Right cardiac atrium (tissue), 5 donors: ENCODE data around the gene VWC2L. TPM values are rescaled to one million over a fixed set of nuclear protein-coding genes. Genes with fewer than 3 reads are reported as not detected.

Experiments used
- ATAC-seq, 2 donors: fragments of 200-7000 bp; cut with Tn5 transposase; one replicate each; pipeline versions ENCODE4 v1.8.0 to v1.9.1; 2020; ENCODE audit warnings: moderate library complexity in 2 of 2, mild to moderate bottlenecking in 1 of 2
- DNase-seq, 3 donors: peaks; one replicate each; pipeline ENCODE4 v3.0.0-alpha.2; 2020
- H3K27ac ChIP-seq: one replicate; pipeline ENCODE4 v1.5.1; 2013; ENCODE audit warnings: mild to moderate bottlenecking, low read length, control low read depth, moderate library complexity
- H3K27me3 ChIP-seq: one replicate; pipeline ENCODE4 v1.6.1; 2013; ENCODE audit not compliant: control insufficient read depth, insufficient read depth
- H3K4me1 ChIP-seq: one replicate; pipeline ENCODE4 v1.6.1; 2013; ENCODE audit warnings: low read length; ENCODE audit not compliant: control insufficient read depth, insufficient read depth
- H3K4me3 ChIP-seq: one replicate; pipeline ENCODE4 v1.5.1; 2013; ENCODE audit warnings: low read length, control low read depth
- H3K9me3 ChIP-seq: one replicate; pipeline ENCODE4 v1.6.1; 2013; ENCODE audit warnings: low read length; ENCODE audit not compliant: control insufficient read depth
- WGBS: extraction: QIAGEN DNeasy Blood & Tissue Kit; methylation state at CpG from one replicate; pipeline ENCODE4 v1.1.7; 2013; 5-methylcytosine and 5-hydroxymethylcytosine counted together
- intact Hi-C, 4 donors: fragments of 100-400 bp; cut with DNase I; formaldehyde crosslinking; loops; one replicate each; pipeline versions ENCODE4 v1.11.0 to v1.14.0; 2022 to 2023
- polyA plus RNA-seq: library from polyadenylated mRNA; stranded (reverse); fragments of 200-250 nt; gene quantifications from one replicate; pipeline ENCODE4 v1.2.3, GENCODE V29; 2013
- total RNA-seq, 4 donors: library from RNA; stranded (reverse); fragmentation: NEBNext Ultra II Directional; extraction: Animal tissue kit (Norgen Biotek cat#: 25700); gene quantifications; one replicate each; pipeline ENCODE4 v1.2.1, GENCODE V29; 2021
- donor health status: healthy with polysubstance abuse.
- donor health status: DM: no; HTN: yes; CAD: no.
- donor health status: DM: no; HTN: no; CAD: no.
- donor health status: DM: no; HTN: yes; CAD: no; lungs with severe emphysema.
- donor health status: DM: yes; HTN: yes; CAD: no.

Gene VWC2L
- total and polyA plus RNA-seq, 5 donors = not detected

DNA sequence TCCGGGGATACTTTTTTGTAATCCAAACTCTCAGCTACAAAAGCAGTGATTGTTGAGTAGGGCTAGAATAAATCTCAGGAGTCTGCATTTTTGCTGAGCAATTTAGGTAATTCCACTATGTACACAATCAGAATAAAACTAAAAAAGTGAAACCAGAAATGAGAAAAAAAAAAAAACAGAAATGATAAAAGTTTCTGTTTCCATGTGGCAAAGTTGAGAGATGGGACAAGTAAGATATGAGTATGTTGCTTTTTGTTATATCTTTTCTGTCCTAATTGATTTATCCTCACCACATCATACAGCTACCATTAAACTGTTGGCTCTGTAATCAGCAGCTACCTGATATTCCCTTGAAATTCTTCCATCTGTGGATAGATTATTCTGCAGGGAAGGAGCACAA lies 92.7 kb downstream of the VWC2L start:
- DNase-seq (no peak), ATAC-seq (no peak)
- Histone ChIP-seq H3K4me3 (no peak overlapping the region), H3K4me1 (no peaks in the 10 kb centered on the region), H3K9me3 (no peaks in the 10 kb centered on the region), H3K27me3 (no peaks in the 10 kb centered on the region), H3K27ac (no peak overlapping the region)
- WGBS = 85% methylated on average over 1 of the region's 1 CpG
- intact Hi-C loops = no loop called here

DNA sequence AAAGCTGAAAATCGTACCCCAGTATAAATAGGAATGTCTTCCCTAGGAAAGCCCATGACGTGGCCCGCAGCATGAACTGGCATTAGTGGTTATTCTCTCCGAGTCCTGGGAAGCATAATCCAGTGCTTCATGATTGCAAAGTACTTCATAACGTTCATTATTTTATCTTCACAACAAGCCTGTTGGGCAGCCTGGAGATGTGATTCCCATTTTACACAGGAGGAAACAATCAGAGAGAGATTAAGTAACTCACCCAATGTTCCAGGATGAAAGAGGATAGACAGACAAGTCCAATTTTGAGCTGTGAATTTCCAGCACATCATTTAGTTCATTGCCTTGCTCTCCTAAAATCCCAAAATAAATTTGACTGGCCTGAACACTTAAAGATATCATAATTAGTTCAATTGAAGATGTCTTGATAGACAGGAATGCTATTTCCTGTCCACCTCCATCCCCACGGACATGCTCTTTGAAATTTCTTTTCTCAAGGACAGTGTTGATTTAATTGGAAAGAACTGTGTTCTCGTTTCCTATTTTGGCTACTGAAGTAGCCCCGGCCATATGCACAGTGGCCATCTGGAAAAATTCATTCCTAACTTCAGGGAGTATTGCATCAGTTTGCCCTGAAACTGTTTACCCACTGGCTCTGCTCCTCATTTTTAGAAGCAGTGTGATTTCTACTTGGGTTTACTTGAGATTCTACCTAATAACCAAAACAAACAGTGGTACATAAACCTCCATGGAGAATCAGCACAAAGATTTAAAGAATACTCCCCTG lies 93.9 kb downstream of the VWC2L start:
- ATAC-seq = no peak
- H3K4me1 ChIP-seq = no peaks in the 10 kb centered on the region
- H3K4me3 ChIP-seq = no peak overlapping the region
- WGBS = 51% methylated on average over 8 of the region's 8 CpGs
- H3K9me3 ChIP-seq = no peaks in the 10 kb centered on the region
- DNase-seq = no peak
- H3K27ac ChIP-seq = no peak overlapping the region
- H3K27me3 ChIP-seq = no peaks in the 10 kb centered on the region
- intact Hi-C loops = no loop called here

DNA sequence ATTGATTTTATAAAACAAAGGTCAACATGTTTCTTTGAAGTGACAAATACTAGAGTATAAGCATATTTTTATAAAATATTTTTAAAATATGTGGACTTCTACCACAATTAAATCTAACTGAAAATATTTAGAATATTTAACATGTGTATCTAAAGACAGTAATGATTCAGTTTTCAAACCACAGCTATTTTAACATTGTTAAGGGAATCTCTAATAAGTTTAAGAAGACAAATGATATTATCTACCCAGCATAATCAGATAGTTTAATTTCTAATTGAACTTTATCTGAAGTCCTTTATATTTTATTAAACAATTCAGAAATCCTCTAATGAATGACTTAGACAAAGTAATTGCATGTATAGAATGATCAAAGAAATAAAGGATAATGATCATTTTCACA lies 96.2 kb downstream of the VWC2L start:
- ATAC-seq (no peak), DNase-seq (no peak)
- Histone ChIP-seq H3K27ac (no peak overlapping the region), H3K4me1 (no peaks in the 10 kb centered on the region), H3K4me3 (no peak overlapping the region), H3K27me3 (no peaks in the 10 kb centered on the region), H3K9me3 (no peaks in the 10 kb centered on the region)
- intact Hi-C loops = no loop called here

DNA sequence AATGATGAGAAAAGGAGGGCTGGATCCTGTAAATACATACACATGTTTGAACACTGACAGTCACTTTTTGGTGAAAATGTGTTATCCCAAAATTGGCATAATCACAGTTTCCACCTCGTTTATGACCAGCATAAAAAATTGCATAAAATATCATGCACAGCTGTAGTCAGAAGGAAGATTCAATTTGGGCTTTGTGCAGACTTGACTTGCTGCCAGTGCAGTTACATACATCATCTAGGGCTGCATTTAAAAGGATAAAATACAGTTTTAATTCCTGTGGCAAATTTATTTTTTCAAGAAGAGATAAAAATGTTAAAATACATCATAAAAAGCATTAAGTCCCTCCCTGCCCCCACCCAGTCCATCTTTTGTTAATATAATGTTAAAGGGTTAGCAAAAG lies 103.8 kb downstream of the VWC2L start:
- no peaks in the 10 kb centered on the region for H3K27me3 ChIP-seq
- 23% methylated on average over 1 of the region's 1 CpG for WGBS
- no peak overlapping the region for H3K27ac ChIP-seq
- no peaks in the 10 kb centered on the region for H3K4me1 ChIP-seq
- ATAC-seq = no peak
- H3K9me3 ChIP-seq = no peaks in the 10 kb centered on the region
- H3K4me3 ChIP-seq = no peak overlapping the region
- intact Hi-C loops = no loop called here
- DNase-seq = no peak

DNA sequence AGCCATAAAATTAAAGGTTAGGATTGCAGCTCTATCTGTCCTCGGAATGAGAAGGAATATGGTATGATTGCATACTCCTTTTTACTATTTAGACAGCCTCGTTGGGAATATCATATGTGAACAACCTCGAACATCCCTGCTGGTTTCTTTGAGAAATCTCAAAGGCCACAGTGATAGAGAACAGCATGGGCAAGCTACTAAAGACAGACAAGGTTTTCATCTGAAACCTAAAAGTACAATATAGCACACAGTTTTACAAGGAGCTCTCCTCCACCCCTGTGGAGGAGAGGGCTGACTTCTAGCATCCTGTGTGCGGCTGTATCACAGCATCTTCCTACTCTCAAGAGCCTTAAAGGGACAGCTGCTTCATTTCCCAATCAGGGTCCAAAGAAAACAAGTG lies 104.3 kb downstream of the VWC2L start:
- Histone ChIP-seq H3K27me3 (no peaks in the 10 kb centered on the region), H3K4me3 (no peak overlapping the region), H3K9me3 (no peaks in the 10 kb centered on the region), H3K4me1 (no peaks in the 10 kb centered on the region), H3K27ac (no peak overlapping the region)
- no peak for ATAC-seq
- DNase-seq = no peak
- intact Hi-C loops = no loop called here
- WGBS = 39% methylated on average over 4 of the region's 4 CpGs

DNA sequence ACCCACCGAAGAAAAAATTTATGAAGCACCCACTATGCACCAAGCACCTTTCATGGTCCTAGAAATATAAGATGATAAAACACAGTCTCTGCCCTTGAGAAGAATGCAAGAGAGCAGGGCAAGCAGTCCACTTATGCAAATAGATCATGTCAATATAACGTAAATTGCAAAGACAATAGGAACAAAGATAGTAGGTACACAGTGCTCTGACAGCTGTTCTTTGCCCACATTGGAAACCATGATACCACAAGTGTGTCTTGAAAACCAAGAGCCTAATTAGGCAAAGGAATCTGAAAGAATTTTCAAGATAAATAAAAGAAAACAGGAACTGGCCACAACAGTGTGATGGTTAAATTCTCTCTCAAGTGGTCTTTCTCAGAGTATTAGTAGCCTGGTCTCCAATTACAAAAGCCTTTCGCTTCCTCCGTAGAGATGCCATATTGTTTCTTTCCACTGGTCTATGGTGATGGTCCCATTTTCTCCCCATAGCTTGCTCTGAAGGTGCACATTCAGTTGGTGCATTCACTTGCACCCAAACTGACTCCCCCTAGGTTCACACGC lies 108.5 kb downstream of the VWC2L start:
- DNase-seq = no peak
- H3K9me3 ChIP-seq = no peaks in the 10 kb centered on the region
- H3K27me3 ChIP-seq = no peaks in the 10 kb centered on the region
- WGBS = 89% methylated on average over 5 of the region's 5 CpGs
- ATAC-seq = no peak
- no peaks in the 10 kb centered on the region for H3K4me1 ChIP-seq
- intact Hi-C loops = no loop called here
- H3K27ac ChIP-seq = no peak overlapping the region
- H3K4me3 ChIP-seq = no peak overlapping the region

DNA sequence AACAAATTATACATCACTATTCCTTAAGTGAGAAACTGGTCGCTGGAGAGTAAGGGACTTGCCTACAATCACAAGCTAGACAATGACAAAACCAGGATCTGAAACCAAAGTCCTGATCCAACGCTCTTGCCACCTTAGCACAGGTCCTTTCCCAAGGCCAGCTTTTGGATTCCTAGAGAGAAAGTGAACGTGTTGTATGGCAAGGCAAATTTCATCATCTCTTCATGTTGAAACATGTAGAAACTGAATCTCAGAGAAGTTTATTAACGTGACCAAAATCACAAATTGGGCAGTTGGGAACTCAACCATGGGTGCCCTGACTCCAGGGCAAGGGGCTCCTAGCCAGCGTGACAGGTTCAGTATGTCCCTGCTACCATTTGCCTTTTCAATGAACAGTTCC lies 118.2 kb downstream of the VWC2L start:
- H3K27ac ChIP-seq = no peak overlapping the region
- intact Hi-C loops = no loop called here
- 85% methylated on average over 5 of the region's 5 CpGs for whole genome bisulfite sequencing
- H3K27me3 ChIP-seq = no peaks in the 10 kb centered on the region
- H3K9me3 ChIP-seq = no peaks in the 10 kb centered on the region
- no peaks in the 10 kb centered on the region for H3K4me1 ChIP-seq
- DNase-seq = no peak
- ATAC-seq = no peak
- no peak overlapping the region for H3K4me3 ChIP-seq

DNA sequence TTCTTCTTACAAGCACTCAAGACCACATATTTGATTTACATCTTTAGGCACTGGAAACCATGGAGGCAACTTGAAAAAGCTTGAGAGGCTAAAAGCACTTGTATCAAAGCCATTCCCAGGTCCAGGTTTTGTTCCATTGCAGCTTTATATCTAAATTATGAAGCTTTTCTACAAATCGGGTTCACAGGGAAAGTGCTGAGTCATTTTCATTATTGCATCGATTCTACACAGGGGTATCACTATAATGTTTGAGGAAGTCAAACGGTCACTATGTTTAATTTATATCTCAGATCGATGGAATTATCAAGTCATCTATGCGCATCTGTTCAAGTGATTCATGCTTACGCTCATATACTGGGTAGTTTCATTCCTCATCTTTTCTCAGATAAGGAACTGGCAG lies 118.7 kb downstream of the VWC2L start:
- Histone ChIP-seq H3K27me3 (no peaks in the 10 kb centered on the region), H3K4me1 (no peaks in the 10 kb centered on the region), H3K4me3 (no peak overlapping the region), H3K9me3 (no peaks in the 10 kb centered on the region), H3K27ac (no peak overlapping the region)
- 82% methylated on average over 6 of the region's 6 CpGs for WGBS
- intact Hi-C loops = no loop called here
- DNase-seq (no peak), ATAC-seq (no peak)

DNA sequence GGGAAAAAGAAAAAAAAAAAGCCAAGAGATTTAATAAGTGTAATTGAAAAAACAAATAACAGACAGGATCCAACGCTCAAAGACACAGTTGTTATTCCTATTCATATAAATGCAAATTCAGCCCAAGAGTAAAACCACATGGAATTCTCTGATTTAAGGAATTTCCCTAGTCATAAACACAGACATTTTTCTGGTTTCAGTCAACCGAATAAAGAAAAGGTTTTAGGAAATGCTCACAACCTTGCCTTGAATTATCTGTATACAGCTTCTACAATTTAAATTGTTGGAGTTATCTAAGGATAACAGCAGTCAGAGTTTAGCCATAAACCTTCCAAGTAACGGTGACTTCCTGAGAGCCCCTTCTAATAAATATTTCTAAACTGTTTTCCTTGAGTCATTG lies 122.7 kb downstream of the VWC2L start:
- no peak overlapping the region for H3K27ac ChIP-seq
- ATAC-seq (no peak), DNase-seq (no peak)
- H3K4me1 ChIP-seq = no peaks in the 10 kb centered on the region
- intact Hi-C loops = no loop called here
- H3K27me3 ChIP-seq = no peaks in the 10 kb centered on the region
- 45% methylated on average over 3 of the region's 3 CpGs for WGBS
- H3K9me3 ChIP-seq = no peaks in the 10 kb centered on the region
- H3K4me3 ChIP-seq = no peak overlapping the region

DNA sequence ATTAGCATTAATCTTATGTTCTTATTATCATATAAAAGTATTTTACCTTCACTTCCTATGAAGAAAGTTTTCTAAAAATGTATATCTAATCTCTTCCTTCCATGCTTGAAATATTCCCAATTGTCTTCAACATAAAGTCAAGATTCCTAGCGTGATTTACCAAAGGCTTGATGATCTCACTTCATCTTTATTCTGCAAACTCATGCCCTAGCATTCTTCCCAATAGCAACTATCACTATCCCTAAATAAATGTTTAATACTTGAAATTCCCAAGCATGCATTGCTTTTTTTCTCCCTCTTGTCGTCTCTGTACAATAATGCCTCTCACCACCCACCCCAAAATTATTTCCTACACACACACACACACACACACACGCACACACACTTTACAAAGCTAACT lies 125.8 kb downstream of the VWC2L start:
- no peak for ATAC-seq
- H3K4me1 ChIP-seq = no peaks in the 10 kb centered on the region
- no peak for DNase-seq
- H3K27ac ChIP-seq = no peak overlapping the region
- 57% methylated on average over 3 of the region's 3 CpGs for WGBS
- intact Hi-C loops = no loop called here
- no peaks in the 10 kb centered on the region for H3K9me3 ChIP-seq
- H3K27me3 ChIP-seq = no peaks in the 10 kb centered on the region
- H3K4me3 ChIP-seq = no peak overlapping the region

DNA sequence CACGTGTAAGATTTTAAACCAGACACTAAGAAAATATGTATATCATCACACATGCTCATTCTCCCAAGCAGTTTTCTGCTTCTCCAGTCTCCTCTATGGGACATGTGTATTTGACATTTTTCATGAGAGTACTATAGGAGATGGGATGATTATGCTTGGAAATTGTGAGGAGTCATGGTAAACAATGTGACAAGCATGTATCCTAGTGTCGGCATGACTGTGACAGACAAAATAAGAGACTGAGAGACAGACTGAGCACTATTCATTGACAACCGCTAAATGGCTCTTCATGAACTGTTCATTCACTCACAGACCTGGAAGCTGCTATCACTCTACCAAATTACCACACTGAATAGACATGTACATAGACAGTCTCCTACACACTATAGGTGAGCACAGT lies 127.1 kb downstream of the VWC2L start:
- intact Hi-C loops = no loop called here

DNA sequence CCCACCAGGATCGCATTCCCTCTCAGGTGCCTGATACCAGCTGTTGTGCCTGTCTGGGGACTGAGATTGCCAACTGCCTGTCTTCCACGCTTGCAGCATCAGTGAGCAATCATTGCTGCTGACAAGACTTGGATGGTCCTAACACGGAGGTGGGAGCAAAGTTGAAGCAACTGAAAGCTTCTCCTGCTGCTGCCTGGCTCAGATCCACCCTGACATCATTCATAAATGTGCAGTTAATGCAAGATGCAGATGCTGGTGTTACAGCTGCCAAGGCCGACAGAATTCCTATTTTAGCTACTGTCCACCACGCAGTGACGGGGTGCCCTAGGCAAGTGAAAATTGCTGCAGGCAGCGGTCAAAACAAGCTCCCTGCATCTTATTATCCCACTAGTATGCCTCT lies 131.4 kb downstream of the VWC2L start:
- no peaks in the 10 kb centered on the region for H3K27me3 ChIP-seq

More for the DNA sequence above, 127.1 kb downstream of the VWC2L start:
- Histone ChIP-seq H3K4me3 (no peak overlapping the region), H3K27ac (no peak overlapping the region), H3K9me3 (no peaks in the 10 kb centered on the region), H3K4me1 (no peaks in the 10 kb centered on the region), H3K27me3 (no peaks in the 10 kb centered on the region)
- ATAC-seq (no peak), DNase-seq (no peak)
- WGBS = 73% methylated on average over 3 of the region's 3 CpGs

More for the DNA sequence above, 131.4 kb downstream of the VWC2L start:
- H3K4me3 ChIP-seq = no peak overlapping the region
- 34% methylated on average over 7 of the region's 7 CpGs for WGBS
- H3K4me1 ChIP-seq = no peaks in the 10 kb centered on the region
- no peaks in the 10 kb centered on the region for H3K9me3 ChIP-seq
- intact Hi-C loops = no loop called here
- DNase-seq (no peak), ATAC-seq (no peak)
- no peak overlapping the region for H3K27ac ChIP-seq
